Duodenal mucosa (tissue), 2 donors: Measurements from ENCODE around the gene CENPK.

Source experiments
- H3K27ac ChIP-seq: one replicate; pipeline ENCODE4 v1.7.0; 2013; ENCODE audit warnings: low read depth, low read length
- H3K27me3 ChIP-seq, 2 donors: one replicate each; pipeline ENCODE4 v1.7.0; 2013; ENCODE audit warnings: low read length in 2 of 2, control low read depth in 1 of 2; ENCODE audit not compliant: insufficient read depth in 2 of 2, control insufficient read depth in 1 of 2
- H3K36me3 ChIP-seq, 2 donors: one replicate each; pipeline ENCODE4 v1.7.0; 2013; ENCODE audit warnings: low read length in 2 of 2, control low read depth in 1 of 2; ENCODE audit not compliant: insufficient read depth in 2 of 2, control insufficient read depth in 1 of 2
- H3K4me1 ChIP-seq, 2 donors: one replicate each; pipeline ENCODE4 v1.7.0; 2013; ENCODE audit warnings: low read length in 2 of 2, control low read depth in 1 of 2; ENCODE audit not compliant: insufficient read depth in 2 of 2, control insufficient read depth in 1 of 2
- H3K4me3 ChIP-seq, 2 donors: one replicate each; pipeline ENCODE4 v1.7.0; 2013; ENCODE audit warnings: low read length in 2 of 2, low read depth in 1 of 2
- H3K9ac ChIP-seq, 2 donors: one replicate each; pipeline ENCODE4 v1.7.0; 2013; ENCODE audit warnings: low read length in 2 of 2, low read depth in 1 of 2
- H3K9me3 ChIP-seq, 2 donors: one replicate each; pipeline ENCODE4 v1.7.0; 2013; ENCODE audit warnings: low read length in 2 of 2, control low read depth in 1 of 2; ENCODE audit not compliant: control insufficient read depth in 1 of 2

Gene CENPK

DNA sequence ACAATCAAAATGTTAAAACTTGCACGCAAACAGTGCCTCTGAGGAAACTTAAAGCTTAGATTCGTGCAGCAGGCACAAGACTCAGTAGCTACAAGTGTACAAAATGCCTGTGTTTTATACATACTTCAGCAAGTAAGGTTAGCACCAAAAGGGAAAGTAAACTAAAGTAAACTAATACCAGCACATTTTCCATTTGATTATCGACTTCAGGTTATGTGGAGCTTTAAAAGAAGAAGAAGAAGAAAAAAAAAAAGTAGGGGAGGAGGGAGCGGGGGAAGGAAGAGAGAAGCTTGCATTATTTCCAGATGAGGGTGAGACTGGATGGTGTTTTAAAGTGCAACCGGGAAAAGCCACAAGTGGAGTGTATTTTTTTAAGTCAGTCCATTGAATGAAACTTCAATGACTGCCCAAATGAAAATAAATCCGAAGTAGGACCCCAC, 80.7 kb downstream of the CENPK start:
- H3K36me3 ChIP-seq, result no peaks in the 10 kb centered on the region
- H3K4me1 ChIP-seq, result peaks cover 5 to 18% of the 10 kb centered on the region in 2 donors
- peak overlapping the region; percentile 32 to 58 for H3K9ac ChIP-seq
- no peaks in the 10 kb centered on the region for H3K9me3 ChIP-seq
- H3K4me3 ChIP-seq, result peak overlapping the region; percentile 72 to 95
- peak overlapping the region; percentile 13 for H3K27ac ChIP-seq
- H3K27me3 ChIP-seq, result no peaks in the 10 kb centered on the region

DNA sequence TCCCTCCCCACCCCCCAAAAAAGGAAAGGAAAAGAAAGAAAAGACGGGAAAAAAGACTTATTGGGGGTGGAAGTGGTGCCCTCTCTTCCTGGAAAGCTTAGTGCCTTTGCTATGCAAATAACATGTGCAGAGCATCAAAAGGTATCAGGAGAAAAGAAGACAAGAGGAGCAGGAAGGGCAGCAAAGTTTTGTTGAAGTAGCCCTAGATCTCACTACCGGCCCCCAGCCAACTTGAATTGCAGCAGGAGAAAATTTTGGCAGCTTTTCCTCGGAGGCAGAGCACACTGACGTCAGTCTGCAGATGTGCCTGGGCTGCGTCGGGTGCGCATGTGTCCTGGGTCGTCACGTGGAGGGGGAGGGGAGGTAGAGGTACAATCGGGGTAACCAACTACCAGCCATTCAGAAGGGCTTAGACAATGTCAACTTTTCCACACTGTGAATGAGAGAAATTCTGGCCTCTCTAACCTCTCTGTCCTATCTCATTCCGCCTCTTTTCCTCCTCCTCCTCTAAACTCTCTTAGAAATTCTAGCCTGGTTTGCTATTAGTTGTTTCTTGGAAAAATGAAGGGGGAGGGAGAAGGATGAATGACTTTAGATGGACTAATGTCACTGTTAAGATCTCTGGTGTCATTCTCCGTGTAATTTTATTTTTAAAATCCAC, 81.2 kb downstream of the CENPK start, which contains the start of gene ADAMTS6:
Gene ADAMTS6 (minus strand): TSS at position 286 of the 661 bp plus-strand sequence. CDS start 8,247 bp downstream, outside the sequence.
- Histone ChIP-seq H3K4me1 (peaks cover 5 to 18% of the 10 kb centered on the region in 2 donors), H3K27ac (peak within 1 kb of the TSS; percentile 13), H3K36me3 (no peaks in the 10 kb centered on the region), H3K27me3 (no peaks in the 10 kb centered on the region), H3K9ac (peak within 1 kb of the TSS; percentile 58 to 69), H3K4me3 (peak within 1 kb of the TSS; percentile 72 to 95), H3K9me3 (no peaks in the 10 kb centered on the region)

DNA sequence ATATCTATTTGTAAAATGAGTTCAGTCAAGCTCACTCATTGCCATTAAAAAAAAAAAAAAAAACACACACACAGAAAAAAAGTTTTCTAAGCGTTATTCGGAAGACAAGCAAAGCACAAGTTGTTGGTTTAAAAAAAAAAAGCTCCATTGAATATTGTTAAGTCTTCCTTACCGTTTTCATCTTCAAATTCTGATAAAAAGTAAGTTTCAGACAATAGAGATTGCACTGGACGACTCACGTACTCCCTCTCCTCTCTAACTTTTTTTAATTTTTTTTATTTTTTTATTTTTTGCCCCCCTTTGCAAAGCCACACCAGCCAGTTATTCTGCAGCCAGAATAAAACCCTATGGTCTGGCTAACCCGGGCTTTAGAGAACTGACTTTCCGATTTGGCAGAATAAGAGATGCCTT, 81.8 kb downstream of the CENPK start:
- Histone ChIP-seq H3K9ac (peak overlapping the region; percentile 32 to 58), H3K4me1 (peaks cover 5 to 18% of the 10 kb centered on the region in 2 donors), H3K27me3 (no peaks in the 10 kb centered on the region), H3K4me3 (peak overlapping the region; percentile 72 to 95), H3K36me3 (no peaks in the 10 kb centered on the region), H3K9me3 (no peaks in the 10 kb centered on the region), H3K27ac (no peak overlapping the region)

DNA sequence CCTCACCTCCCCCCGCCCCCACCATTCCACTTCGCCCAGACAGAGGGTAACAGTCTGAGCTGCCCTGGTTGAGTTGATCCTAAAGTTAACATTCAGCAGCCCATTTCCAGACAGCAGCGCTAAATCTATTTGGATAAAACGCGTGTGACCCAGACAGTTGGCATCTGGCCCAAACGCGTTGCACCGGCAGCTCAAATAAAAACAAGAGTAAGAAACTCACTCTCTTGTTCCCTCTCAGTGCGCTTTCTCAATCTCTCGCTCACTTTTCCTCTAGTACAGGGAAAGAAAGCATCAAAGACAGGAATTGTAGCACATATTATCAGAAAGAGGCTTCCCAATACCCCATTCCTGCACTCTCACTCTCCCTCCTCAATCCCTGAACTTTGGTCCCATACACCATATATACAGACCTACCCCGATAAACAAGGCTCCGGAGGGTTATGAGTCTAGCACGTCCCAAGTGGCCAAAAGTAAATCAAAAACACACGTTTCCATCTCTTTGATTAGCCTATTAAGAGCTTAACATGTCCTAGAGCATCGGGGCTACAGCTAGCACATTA, 82.6 kb downstream of the CENPK start:
- no peak overlapping the region for H3K27ac ChIP-seq
- H3K36me3 ChIP-seq, result no peaks in the 10 kb centered on the region
- no peaks in the 10 kb centered on the region for H3K27me3 ChIP-seq
- H3K9me3 ChIP-seq, result no peaks in the 10 kb centered on the region
- H3K9ac ChIP-seq, result peak overlapping the region; percentile 14 to 69
- peak overlapping the region; percentile 72 to 81 for H3K4me3 ChIP-seq
- peaks cover 5 to 18% of the 10 kb centered on the region in 2 donors for H3K4me1 ChIP-seq

DNA sequence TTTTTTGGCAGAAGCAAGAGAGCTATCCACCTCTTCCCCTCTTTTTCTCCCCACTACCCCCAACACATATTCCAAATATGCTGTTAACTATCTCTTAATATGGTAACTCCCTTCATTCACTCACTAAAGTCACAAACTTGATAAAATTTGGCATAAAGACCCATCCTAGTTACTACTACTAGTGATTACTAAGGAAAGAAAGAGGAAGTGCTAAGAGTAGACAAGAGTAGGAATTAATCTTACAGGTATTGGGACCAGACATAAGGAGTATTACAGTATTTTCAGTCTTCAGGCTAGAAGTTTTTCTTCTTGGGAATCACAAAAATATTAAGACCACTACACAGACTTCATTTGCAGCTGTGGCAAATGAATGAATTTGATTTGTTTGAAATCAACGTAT, 83.4 kb downstream of the CENPK start:
- H3K9me3 ChIP-seq, result no peaks in the 10 kb centered on the region
- H3K27me3 ChIP-seq, result no peaks in the 10 kb centered on the region
- H3K4me1 ChIP-seq, result peaks cover 5 to 18% of the 10 kb centered on the region in 2 donors
- H3K9ac ChIP-seq, result no peak overlapping the region
- no peak overlapping the region for H3K4me3 ChIP-seq
- H3K36me3 ChIP-seq, result no peaks in the 10 kb centered on the region
- H3K27ac ChIP-seq, result no peak overlapping the region

DNA sequence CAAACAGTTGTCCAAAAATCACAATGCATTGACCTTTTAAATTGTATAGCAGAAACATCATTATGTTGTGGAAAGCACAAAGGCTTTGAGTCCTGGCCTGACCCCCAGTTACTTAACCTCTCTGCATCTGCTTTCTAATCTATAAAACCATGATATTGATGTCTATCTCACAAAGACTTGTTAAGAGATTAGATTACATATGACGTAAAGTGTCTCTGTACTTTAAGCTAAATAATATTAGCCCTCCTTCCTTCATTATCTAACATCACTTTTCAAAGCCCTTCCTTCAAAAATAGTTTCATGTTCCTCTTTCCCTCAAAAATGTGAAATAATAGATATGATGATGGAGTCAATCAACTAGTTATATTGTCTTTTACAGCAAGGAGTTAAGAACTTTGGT, 84.6 kb downstream of the CENPK start:
- Histone ChIP-seq H3K9ac (no peak overlapping the region), H3K9me3 (no peaks in the 10 kb centered on the region), H3K27me3 (no peaks in the 10 kb centered on the region), H3K27ac (no peak overlapping the region), H3K36me3 (no peaks in the 10 kb centered on the region), H3K4me1 (peaks cover 2 to 14% of the 10 kb centered on the region in 2 donors), H3K4me3 (no peak overlapping the region)

DNA sequence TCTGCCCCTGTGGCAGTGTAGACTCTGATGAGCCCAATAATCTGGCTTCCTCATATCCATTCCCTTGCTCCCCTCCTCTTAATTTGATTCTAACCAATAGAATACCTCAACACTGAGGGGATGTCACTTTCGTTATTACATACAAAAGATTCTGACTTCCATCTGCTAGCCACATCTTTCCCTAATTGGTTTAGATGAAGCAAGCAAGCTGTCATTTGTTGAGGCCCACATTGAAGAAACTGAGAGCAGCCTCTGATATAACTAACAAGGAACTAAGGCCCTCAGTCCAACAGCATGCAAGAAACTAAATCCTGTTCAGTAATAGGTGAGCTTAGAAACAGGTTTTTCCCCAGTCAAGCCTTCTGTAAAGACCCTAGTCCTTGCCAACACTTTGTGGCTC, 87.1 kb downstream of the CENPK start:
- Histone ChIP-seq H3K4me3 (no peak overlapping the region), H3K27me3 (peaks cover 0 to 1% of the 10 kb centered on the region in 2 donors), H3K9me3 (no peaks in the 10 kb centered on the region), H3K4me1 (peaks cover 0 to 10% of the 10 kb centered on the region in 2 donors), H3K9ac (no peak overlapping the region), H3K27ac (no peak overlapping the region), H3K36me3 (no peaks in the 10 kb centered on the region)

DNA sequence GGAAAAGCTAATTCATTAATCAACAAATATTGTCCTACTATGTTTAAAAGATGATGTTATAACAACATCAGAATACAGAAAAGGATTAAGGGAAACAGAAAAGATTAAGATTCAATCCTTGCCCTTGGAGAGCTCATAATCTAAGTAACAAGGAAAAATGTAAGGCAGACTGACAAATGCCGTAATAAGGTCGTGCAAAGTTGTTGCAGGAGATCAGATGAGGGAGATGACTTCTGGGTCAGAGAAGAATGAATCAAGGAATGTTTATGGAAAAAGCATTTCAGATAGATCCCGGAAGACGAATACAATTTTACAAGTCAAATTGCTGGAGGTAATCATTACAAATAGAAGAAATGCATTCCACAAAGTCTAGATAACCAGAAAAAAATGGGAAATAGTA, 87.6 kb downstream of the CENPK start:
- H3K9ac ChIP-seq, result no peak overlapping the region
- H3K36me3 ChIP-seq, result no peaks in the 10 kb centered on the region
- no peak overlapping the region for H3K27ac ChIP-seq
- H3K4me3 ChIP-seq, result no peak overlapping the region
- no peaks in the 10 kb centered on the region for H3K9me3 ChIP-seq
- H3K4me1 ChIP-seq, result peaks cover 0 to 5% of the 10 kb centered on the region in 2 donors
- H3K27me3 ChIP-seq, result peaks cover 0 to 3% of the 10 kb centered on the region in 2 donors

DNA sequence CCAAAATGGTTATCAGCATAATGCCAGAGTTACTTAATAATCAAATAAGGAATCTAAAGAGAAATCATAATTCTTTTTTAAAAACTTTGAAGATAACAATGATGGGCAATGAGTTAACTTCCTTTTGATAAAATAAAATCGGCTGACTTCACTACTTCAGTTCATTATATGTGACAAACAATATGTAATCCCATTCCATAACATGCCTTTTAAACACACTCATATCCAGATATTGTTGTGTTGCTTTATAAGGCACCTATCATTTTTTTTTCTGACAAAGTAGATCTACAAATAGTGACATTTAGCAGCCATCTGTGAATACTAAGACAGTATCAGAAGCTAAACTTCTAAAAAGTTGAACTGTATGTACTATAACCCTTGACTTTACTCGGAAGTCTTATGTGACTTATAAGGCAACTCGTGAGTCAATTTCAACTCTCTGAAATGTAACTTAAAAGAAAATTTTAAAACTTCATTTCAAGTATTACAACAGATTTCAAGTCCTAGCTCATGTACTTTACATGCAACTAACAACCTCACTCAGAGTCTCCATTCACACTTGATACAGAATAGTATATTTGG, 88.7 kb downstream of the CENPK start:
- Histone ChIP-seq H3K4me1 (no peaks in the 10 kb centered on the region), H3K9me3 (no peaks in the 10 kb centered on the region), H3K9ac (no peak overlapping the region), H3K27me3 (peaks cover 0 to 3% of the 10 kb centered on the region in 2 donors), H3K36me3 (no peaks in the 10 kb centered on the region), H3K27ac (no peak overlapping the region), H3K4me3 (no peak overlapping the region)

DNA sequence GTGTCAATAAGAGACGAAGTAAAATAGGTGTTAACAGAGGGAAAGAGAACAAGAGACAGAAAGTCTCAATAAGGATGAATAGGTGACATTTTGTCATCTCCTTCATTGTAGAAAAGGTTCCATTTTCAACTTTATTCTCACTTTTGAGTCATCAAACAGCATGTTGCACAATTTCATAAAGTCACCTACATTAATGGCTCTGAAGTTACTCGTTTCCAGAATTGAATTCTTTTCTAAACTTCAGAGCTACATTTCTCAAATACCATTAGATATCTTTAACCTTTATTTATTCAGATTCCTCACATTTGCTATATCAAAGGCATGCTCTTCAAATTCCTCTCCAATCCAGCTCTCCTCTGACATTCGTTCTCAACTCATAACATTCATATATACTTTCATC, 94.3 kb downstream of the CENPK start:
- H3K9ac ChIP-seq, result no peak overlapping the region
- no peaks in the 10 kb centered on the region for H3K4me1 ChIP-seq
- no peak overlapping the region for H3K4me3 ChIP-seq
- H3K27me3 ChIP-seq, result peaks cover 0 to 3% of the 10 kb centered on the region in 2 donors
- H3K36me3 ChIP-seq, result no peaks in the 10 kb centered on the region
- no peak overlapping the region for H3K27ac ChIP-seq
- H3K9me3 ChIP-seq, result no peaks in the 10 kb centered on the region
